Measurements from ENCODE around the gene IER2.

DNA sequence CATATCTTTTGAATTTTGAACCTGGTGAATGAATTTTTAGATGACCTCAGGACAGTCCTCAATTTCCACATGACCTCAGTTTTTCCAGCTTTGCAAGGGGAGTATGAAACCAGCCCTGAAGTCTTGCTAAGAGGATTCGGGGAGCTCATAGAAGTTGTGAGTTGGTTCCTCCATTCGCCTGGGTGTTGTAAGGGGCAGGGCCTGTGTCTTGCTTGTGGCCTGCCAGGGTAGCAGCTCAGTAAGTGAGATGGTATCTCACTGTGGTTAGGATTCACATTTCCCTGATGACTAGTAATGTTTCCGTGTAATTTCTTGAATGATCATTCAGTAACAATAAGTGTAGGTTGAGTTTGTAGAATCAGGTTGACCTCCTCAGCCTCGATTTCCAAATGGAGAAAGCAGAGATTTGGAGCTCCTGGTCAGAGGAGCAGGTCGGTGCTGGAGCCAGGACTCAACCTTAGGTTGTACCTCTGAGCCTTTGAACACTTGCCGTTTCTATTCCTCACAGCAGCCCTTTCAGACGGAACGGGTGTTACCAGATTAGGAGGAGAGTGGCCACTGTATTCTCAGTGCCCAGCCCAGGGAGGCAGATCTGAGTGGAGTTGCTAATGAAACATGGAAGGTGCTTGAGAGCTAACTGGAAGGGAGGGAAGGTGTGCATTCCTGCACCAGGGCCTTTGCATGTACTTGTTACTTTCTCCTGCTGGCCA lies 17.6 kb upstream of the IER2 start:
- TF ChIP-seq CTCF (IDR thresholded peaks at IDR 0.05) (no peak), POLR2A (IDR thresholded peaks at IDR 0.05) (no peak)
